Karpas-422 (cell line): Measurements from ENCODE around the gene NEO1. TPM values are rescaled to one million over a fixed set of nuclear protein-coding genes. Genes with fewer than 3 reads are reported as not detected.
"Not testable (repeated sequence)": the region's sequence is repeated elsewhere in the genome, so short reads cannot be mapped to it uniquely, and the experiment has no call there.

Experiments
- DNase-seq: peaks from one replicate; pipeline ENCODE4 v3.0.0-alpha.2; 2015
- H2AFZ ChIP-seq: fragments of 200-600 bp; sonication (generic); 2 replicates; pipeline ENCODE4 v1.6.1; 2014; ENCODE audit warnings: antibody characterized with exemption, low read length, mixed read lengths
- H3K27ac ChIP-seq: fragments of 200-600 bp; sonication (generic); 2 replicates; pipeline ENCODE4 v1.5.1; 2014; ENCODE audit warnings: mild to moderate bottlenecking, low read length, moderate library complexity
- H3K27me3 ChIP-seq: fragments of 200-600 bp; sonication (generic); 2 replicates; pipeline ENCODE4 v1.6.1; 2014; ENCODE audit warnings: low read length, mixed read lengths
- H3K36me3 ChIP-seq: fragments of 200-600 bp; sonication (generic); 2 replicates; pipeline ENCODE4 v1.6.1; 2014; ENCODE audit warnings: low read length, mixed read lengths; ENCODE audit not compliant: insufficient read depth
- H3K4me1 ChIP-seq: fragments of 200-600 bp; sonication (generic); 2 replicates; pipeline ENCODE4 v1.6.1; 2014; ENCODE audit warnings: mild to moderate bottlenecking, low read length, mixed read lengths
- H3K4me2 ChIP-seq: fragments of 200-600 bp; sonication (generic); 2 replicates; pipeline ENCODE4 v1.6.1; 2014; ENCODE audit warnings: low read length, low read depth, mild to moderate bottlenecking; ENCODE audit not compliant: poor library complexity, severe bottlenecking
- H3K4me3 ChIP-seq: fragments of 200-600 bp; sonication (generic); 2 replicates; pipeline ENCODE4 v1.5.1; 2014; ENCODE audit warnings: mild to moderate bottlenecking, antibody characterized with exemption, low read length, mixed read lengths
- H3K79me2 ChIP-seq: fragments of 200-600 bp; sonication (generic); 2 replicates; pipeline ENCODE4 v1.6.1; 2014; ENCODE audit warnings: mild to moderate bottlenecking, low read length, mixed read lengths
- H3K9ac ChIP-seq: fragments of 200-600 bp; sonication (generic); 2 replicates; pipeline ENCODE4 v1.6.0; 2014; ENCODE audit warnings: low read length
- H3K9me2 ChIP-seq: fragments of 200-600 bp; sonication (generic), shearing (Covaris generic); replicated peaks from 2 replicates; pipeline ENCODE4 v1.6.0; 2014; ENCODE audit warnings: mild to moderate bottlenecking, low read length, moderate library complexity; ENCODE audit not compliant: insufficient read depth
- H3K9me3 ChIP-seq: fragments of 300-700, 200-600 bp; sonication (generic); 2 replicates; pipeline ENCODE4 v1.6.1; 2014; ENCODE audit warnings: low read length, mixed read lengths
- H4K20me1 ChIP-seq: fragments of 200-600 bp; sonication (generic); 2 replicates; pipeline ENCODE4 v1.6.1; 2014; ENCODE audit warnings: mild to moderate bottlenecking, antibody characterized with exemption, low read length, low read depth; ENCODE audit not compliant: insufficient read depth
- total RNA-seq: library from RNA; depleted of rRNA; stranded (reverse); fragments of >200 nt; shearing (Covaris generic); gene quantifications from 2 replicates; pipeline ENCODE4 v1.2.3, GENCODE V29; 2014; ENCODE audit warnings: low replicate concordance

The NEO1 gene
- total RNA-seq, 1 experiment from 2014 or later, result 7.6 TPM

DNA sequence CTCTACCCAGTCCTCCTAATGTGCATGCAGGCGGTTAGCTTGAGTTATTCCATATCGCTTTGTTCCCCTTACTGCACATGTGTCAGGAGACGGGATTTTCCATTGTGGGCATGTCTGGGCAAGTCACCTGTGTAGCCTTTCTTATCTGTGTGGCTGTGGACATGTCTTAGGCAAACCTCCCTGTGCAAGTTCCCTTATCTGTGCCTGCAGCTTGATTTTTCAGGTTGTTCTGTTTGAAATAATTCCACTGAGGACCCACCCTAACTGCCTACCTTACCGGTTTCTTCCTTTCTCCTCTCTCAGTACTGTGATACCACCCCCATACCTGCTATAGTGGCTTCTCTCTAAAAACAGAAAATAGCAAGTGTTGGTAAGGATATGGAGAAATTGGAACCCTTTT is 113.6 kb downstream of the NEO1 start:
- no peak overlapping the region for H2AFZ ChIP-seq
- H4K20me1 ChIP-seq, result no peaks in the 10 kb centered on the region
- no peak for DNase-seq
- no peaks in the 10 kb centered on the region for H3K79me2 ChIP-seq
- no peaks in the 10 kb centered on the region for H3K9me3 ChIP-seq
- H3K4me2 ChIP-seq, result no peak overlapping the region
- no peak overlapping the region for H3K4me3 ChIP-seq
- no peak overlapping the region for H3K27ac ChIP-seq
- no peaks in the 10 kb centered on the region for H3K36me3 ChIP-seq
- no peaks in the 10 kb centered on the region for H3K4me1 ChIP-seq
- no peak overlapping the region for H3K9ac ChIP-seq
- no peaks in the 10 kb centered on the region for H3K9me2 ChIP-seq
- H3K27me3 ChIP-seq, result no peaks in the 10 kb centered on the region

DNA sequence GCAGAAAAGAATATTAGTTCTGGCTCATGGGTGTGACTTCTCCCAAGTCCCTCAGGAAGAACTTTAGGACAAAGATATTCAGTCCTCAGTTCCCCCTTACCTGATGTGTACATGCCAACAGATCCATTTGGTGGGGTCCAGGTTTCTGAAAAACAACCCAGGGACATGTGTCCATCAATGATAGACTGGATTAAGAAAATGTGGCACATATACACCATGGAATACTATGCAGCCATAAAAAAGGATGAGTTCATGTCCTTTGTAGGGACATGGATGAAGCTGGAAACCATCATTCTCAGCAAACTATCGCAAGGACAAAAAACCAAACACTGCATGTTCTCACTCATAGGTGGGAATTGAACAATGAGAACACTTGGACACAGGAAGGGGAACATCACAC is 114.4 kb downstream of the NEO1 start:
- not testable (repeated sequence) for H4K20me1 ChIP-seq, H3K9ac ChIP-seq, H2AFZ ChIP-seq, H3K4me2 ChIP-seq, DNase-seq, H3K27ac ChIP-seq, H3K36me3 ChIP-seq, H3K4me3 ChIP-seq, H3K9me3 ChIP-seq, H3K79me2 ChIP-seq, H3K9me2 ChIP-seq, H3K4me1 ChIP-seq, H3K27me3 ChIP-seq

DNA sequence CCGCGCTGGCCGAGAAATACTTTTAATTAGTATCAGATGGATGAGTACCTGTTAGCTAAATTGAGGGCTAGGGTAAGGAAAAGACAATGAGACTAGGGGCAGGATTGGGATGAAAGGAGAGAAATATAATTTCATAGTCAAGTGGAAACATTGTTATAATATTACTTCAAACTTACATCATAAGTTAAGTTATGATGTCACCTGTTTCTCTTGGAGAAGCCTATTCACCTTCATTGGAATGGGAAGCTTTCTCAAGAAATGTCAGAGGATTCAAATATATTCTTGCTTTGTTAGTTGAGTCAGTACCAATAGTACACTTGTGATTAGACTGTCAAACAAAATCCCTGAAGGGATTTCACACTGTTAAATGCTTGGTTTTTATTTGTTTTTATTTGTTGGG is 116.2 kb downstream of the NEO1 start:
- Histone ChIP-seq H3K9me2 (no peaks in the 10 kb centered on the region), H2AFZ (no peak overlapping the region), H3K27me3 (no peaks in the 10 kb centered on the region), H3K27ac (no peak overlapping the region), H4K20me1 (no peaks in the 10 kb centered on the region), H3K4me1 (no peaks in the 10 kb centered on the region), H3K79me2 (no peaks in the 10 kb centered on the region), H3K4me3 (no peak overlapping the region), H3K4me2 (no peak overlapping the region), H3K9ac (no peak overlapping the region), H3K36me3 (no peaks in the 10 kb centered on the region), H3K9me3 (no peaks in the 10 kb centered on the region)
- DNase-seq, result no peak

DNA sequence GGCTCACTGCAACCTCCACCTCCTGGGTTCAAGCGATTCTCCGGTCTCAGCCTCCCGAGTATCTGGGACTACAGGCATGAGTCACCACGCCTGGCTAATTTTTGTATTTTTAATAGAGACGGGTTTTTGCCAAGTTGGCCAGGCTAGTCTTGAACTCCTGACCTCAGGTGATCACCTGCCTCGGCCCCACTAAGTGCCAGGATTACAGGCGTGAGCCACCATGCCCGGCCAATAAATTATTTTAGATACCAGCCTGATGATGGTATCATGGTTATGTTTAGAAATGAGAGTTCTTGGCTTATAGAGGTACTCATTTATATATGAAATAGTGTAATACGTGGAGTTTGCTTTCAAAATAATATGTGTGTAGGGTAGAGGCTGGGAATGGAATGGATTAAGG is 119.4 kb downstream of the NEO1 start:
- Histone ChIP-seq H3K27ac (no peak overlapping the region), H3K79me2 (no peaks in the 10 kb centered on the region), H4K20me1 (no peaks in the 10 kb centered on the region), H3K9ac (no peak overlapping the region), H3K27me3 (no peaks in the 10 kb centered on the region), H2AFZ (no peak overlapping the region), H3K9me2 (no peaks in the 10 kb centered on the region), H3K4me1 (no peaks in the 10 kb centered on the region), H3K9me3 (no peaks in the 10 kb centered on the region), H3K36me3 (no peaks in the 10 kb centered on the region), H3K4me2 (no peak overlapping the region), H3K4me3 (no peak overlapping the region)
- DNase-seq, result no peak

DNA sequence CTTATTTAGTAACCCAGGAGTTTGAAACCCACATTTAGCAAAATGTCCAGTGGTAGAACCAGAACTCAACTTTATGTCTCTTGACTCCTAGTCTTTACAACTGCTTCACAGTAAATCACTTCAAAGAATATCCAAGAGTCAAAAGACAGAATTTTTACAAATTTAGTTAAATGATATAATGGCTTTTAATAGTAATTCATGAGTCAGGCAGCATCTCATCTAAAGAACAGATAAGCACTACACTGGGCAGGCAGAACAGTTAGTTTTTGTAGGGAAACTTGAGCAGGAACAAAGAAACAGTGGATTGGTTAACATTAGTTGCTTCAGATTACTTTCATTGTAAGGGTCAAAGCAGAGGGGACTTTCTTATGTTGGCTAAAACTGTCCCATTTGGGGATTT is 120.2 kb downstream of the NEO1 start:
- Histone ChIP-seq H3K9me3 (no peaks in the 10 kb centered on the region), H3K4me2 (no peak overlapping the region), H4K20me1 (no peaks in the 10 kb centered on the region), H3K9ac (no peak overlapping the region), H3K4me1 (no peaks in the 10 kb centered on the region), H3K27ac (no peak overlapping the region), H3K79me2 (no peaks in the 10 kb centered on the region), H3K9me2 (no peaks in the 10 kb centered on the region), H2AFZ (no peak overlapping the region), H3K27me3 (no peaks in the 10 kb centered on the region), H3K4me3 (no peak overlapping the region), H3K36me3 (no peaks in the 10 kb centered on the region)
- DNase-seq, result no peak

DNA sequence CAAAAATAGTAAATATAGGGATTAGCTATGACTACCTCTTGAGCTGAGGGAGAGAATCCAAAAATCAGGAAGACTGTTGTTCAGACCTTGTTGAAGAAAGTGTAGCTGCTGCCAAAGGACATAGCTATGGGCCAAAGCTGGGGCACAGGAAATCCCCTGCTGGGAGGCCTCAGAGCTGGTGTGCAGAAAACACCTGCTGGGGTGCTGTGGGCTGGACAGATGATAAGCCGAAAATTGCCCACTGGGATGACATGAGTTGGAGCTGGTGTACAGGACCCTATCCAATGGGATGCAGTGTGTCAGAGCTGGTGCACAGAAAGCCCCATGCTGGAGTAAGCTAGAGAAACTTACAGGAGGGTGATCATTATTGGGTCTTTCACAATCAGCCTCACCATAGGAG is 121.9 kb downstream of the NEO1 start:
- H3K27ac ChIP-seq, result no peak overlapping the region
- no peak overlapping the region for H3K9ac ChIP-seq
- no peaks in the 10 kb centered on the region for H3K9me3 ChIP-seq
- no peak for DNase-seq
- H3K4me3 ChIP-seq, result no peak overlapping the region
- H4K20me1 ChIP-seq, result no peaks in the 10 kb centered on the region
- H3K79me2 ChIP-seq, result no peaks in the 10 kb centered on the region
- no peaks in the 10 kb centered on the region for H3K36me3 ChIP-seq
- no peaks in the 10 kb centered on the region for H3K27me3 ChIP-seq
- no peak overlapping the region for H3K4me2 ChIP-seq
- no peak overlapping the region for H2AFZ ChIP-seq
- H3K4me1 ChIP-seq, result no peaks in the 10 kb centered on the region
- no peaks in the 10 kb centered on the region for H3K9me2 ChIP-seq

DNA sequence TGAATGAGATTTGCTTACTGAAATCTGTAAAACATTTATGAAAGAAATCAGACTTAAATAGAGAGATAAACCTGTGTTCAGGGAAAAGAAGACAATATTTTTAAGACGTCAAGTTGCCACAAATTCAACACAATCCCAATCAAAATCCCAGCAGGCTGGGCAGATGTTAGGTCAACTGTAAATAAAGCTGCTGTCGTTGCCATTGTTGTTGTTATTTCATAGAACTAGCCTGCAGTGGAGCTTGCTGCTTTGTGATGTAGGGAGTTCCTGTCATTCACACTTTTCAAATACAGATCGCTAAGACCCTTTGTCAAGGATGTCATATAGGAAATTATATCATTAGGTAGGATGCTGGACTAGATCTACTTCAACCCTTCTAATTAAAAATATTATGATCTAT is 123.1 kb downstream of the NEO1 start:
- Histone ChIP-seq H3K79me2 (no peaks in the 10 kb centered on the region), H3K9ac (no peak overlapping the region), H3K4me2 (no peak overlapping the region), H3K9me2 (no peaks in the 10 kb centered on the region), H2AFZ (no peak overlapping the region), H3K27me3 (no peaks in the 10 kb centered on the region), H3K27ac (no peak overlapping the region), H3K4me3 (no peak overlapping the region), H3K9me3 (no peaks in the 10 kb centered on the region), H3K36me3 (no peaks in the 10 kb centered on the region), H4K20me1 (no peaks in the 10 kb centered on the region), H3K4me1 (no peaks in the 10 kb centered on the region)
- no peak for DNase-seq

DNA sequence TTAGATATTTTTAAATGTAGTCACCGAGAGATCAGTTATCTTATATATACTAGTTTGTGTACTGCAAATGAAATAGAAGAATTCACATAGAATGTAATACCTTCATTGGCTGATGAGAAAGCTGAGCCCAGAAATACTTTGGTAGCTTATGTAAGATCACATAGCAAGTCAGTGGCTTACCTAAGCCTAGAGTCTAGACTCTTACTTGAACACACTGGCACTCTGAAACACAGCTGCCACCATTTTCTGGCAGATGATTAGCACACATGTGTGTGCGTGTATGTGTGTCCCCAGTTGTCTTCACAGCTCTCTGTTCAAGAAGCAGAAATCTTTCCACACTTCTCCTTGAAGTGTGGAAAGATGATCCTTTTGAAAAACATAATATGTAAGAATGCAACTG is 124.3 kb downstream of the NEO1 start:
- Histone ChIP-seq H3K27ac (no peak overlapping the region), H3K27me3 (no peaks in the 10 kb centered on the region), H3K4me2 (no peak overlapping the region), H3K9ac (no peak overlapping the region), H4K20me1 (no peaks in the 10 kb centered on the region), H3K4me1 (no peaks in the 10 kb centered on the region), H3K9me3 (no peaks in the 10 kb centered on the region), H2AFZ (no peak overlapping the region), H3K4me3 (no peak overlapping the region), H3K9me2 (no peaks in the 10 kb centered on the region), H3K79me2 (no peaks in the 10 kb centered on the region), H3K36me3 (no peaks in the 10 kb centered on the region)
- DNase-seq, result no peak

DNA sequence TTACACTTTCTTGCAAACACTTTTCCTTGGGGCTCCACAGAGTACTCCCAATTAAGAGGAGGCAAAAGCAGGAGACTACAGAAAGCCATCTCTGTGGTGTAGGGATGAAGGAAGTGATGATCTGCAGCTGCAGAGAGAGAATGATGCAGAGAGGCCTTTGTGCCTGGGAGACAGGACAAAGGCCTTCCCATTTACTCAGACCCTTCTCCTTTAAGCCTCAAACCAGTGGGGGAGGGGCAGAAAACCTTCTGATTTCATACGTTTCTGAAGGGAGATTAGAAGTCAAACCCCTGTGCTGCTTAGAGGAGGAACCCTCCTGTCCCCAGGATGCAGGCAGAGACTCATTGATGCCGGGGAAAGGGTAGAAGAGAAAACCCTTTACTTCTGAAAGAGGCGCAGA is 130.8 kb downstream of the NEO1 start:
- Histone ChIP-seq H2AFZ (no peak overlapping the region), H3K27ac (no peak overlapping the region), H3K36me3 (no peaks in the 10 kb centered on the region), H3K9me3 (no peaks in the 10 kb centered on the region), H3K79me2 (no peaks in the 10 kb centered on the region), H3K4me1 (no peaks in the 10 kb centered on the region), H3K27me3 (no peaks in the 10 kb centered on the region), H3K4me2 (no peak overlapping the region), H3K4me3 (no peak overlapping the region), H3K9ac (no peak overlapping the region), H4K20me1 (no peaks in the 10 kb centered on the region), H3K9me2 (no peaks in the 10 kb centered on the region)
- DNase-seq, result no peak
